Measurements from ENCODE around the gene USP17L30.
"Not testable (repeated sequence)": the region's sequence is repeated elsewhere in the genome, so short reads cannot be mapped to it uniquely, and the experiment has no call there.

USP17L30 gene

GRCh38 chr4:9406491-9406890 lies 43.6 kb downstream of the USP17L30 start:
- not testable (repeated sequence) for H3K27me3 Mint-ChIP-seq; H3K27ac Mint-ChIP-seq; H3K4me3 Mint-ChIP-seq; H3K4me1 Mint-ChIP-seq (ENCODE audit: low read depth); DNase-seq; H3K9me3 Mint-ChIP-seq; H3K36me3 Mint-ChIP-seq (ENCODE audit: low read depth)

- H3K36me3 Mint-ChIP-seq (ENCODE audit: low read depth) = no peaks in the 10 kb centered on the region
- H3K9me3 Mint-ChIP-seq = peaks cover 2% of the 10 kb centered on the region
- DNase-seq = no peak
- no peaks in the 10 kb centered on the region for H3K27me3 Mint-ChIP-seq
- H3K27ac Mint-ChIP-seq = no peak overlapping the region
- no peaks in the 10 kb centered on the region for H3K4me1 Mint-ChIP-seq (ENCODE audit: low read depth)
- no peak overlapping the region for H3K4me3 Mint-ChIP-seq
Observed at GRCh38 chr4:9409793-9410192, 46.9 kb downstream of the USP17L30 start.
